ENCODE data around the gene RNF220.
"Not testable (repeated sequence)": the region's sequence is repeated elsewhere in the genome, so short reads cannot be mapped to it uniquely, and the experiment has no call there.

The RNF220 gene

GRCh38 chr1:44553771-44554170 is 148.7 kb downstream of the RNF220 start:
- DNase-seq = no peak

DNA sequence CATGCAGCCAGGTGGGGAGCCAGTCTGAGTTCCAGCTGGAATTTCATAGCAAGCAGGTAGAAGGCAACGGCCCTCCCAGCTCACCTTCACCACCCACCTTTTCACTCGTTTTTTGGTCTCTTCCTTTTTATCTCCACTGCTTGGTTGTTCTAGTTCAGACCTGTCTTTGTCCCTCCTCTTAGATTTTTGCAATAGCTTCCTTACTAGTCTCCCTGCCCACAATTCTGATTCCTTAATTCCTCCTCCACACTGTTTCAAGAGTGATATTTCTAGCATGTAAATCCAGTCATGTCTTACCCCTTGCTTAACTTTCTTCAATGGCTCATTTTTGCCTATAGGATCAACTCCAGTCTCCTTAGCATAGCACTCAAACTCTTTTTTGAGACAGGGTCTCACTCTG is 149.7 kb downstream of the RNF220 start:
- no peak for DNase-seq

GRCh38 chr1:44557778-44558177 is 152.7 kb downstream of the RNF220 start:
- no peak for DNase-seq

GRCh38 chr1:44558883-44559282 is 153.8 kb downstream of the RNF220 start:
- no peak for DNase-seq

DNA sequence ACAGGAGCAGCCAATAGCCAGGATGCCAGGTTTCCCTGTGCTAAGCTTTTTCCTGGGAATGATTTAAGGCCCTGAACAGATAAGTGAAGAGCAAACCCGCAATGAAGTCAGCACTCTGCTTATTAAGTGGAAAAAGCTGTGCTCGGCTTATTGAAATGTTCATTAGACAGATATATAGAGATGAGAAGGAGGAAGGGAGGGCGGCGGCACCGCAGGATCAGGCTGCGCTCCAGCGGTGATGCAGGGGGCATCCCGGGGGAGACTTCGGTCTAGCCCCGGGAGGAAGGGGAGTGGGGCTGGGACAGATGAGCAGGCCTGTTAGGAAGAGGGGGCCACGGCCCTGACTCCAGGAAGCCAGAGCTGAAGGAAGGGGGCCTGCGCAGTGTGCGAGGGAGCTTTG is 154.3 kb downstream of the RNF220 start:
- DNase-seq = no peak

DNA sequence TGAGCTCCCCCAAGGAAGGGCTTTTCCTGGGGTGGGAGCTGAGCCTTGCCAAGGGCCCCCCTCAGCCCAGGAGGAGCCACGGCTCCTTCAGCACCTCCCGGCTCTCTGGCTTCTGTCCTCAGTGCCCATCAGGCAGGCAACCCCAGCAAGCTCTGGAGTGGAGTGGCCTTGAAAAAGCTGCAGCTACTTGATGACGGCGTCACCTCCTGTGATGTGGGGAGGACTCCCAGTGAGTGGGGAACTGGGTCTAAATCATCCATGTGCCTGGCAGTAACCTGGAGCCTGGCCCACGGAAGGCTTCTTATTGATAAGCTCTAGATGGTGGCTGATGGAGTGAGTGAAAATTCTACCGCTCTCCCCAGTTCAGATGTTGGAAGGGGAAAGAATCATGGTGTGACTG is 154.9 kb downstream of the RNF220 start:
- no peak for DNase-seq

- DNase-seq = not testable (repeated sequence)
Observed at GRCh38 chr1:44560696-44561095, 155.6 kb downstream of the RNF220 start.

GRCh38 chr1:44565259-44565750 is 160.2 kb downstream of the RNF220 start:
- DNase-seq = no peak

GRCh38 chr1:44565833-44566232 is 160.8 kb downstream of the RNF220 start:
- no peak for DNase-seq

GRCh38 chr1:44566281-44567046 is 161.4 kb downstream of the RNF220 start:
- no peak for DNase-seq

DNA sequence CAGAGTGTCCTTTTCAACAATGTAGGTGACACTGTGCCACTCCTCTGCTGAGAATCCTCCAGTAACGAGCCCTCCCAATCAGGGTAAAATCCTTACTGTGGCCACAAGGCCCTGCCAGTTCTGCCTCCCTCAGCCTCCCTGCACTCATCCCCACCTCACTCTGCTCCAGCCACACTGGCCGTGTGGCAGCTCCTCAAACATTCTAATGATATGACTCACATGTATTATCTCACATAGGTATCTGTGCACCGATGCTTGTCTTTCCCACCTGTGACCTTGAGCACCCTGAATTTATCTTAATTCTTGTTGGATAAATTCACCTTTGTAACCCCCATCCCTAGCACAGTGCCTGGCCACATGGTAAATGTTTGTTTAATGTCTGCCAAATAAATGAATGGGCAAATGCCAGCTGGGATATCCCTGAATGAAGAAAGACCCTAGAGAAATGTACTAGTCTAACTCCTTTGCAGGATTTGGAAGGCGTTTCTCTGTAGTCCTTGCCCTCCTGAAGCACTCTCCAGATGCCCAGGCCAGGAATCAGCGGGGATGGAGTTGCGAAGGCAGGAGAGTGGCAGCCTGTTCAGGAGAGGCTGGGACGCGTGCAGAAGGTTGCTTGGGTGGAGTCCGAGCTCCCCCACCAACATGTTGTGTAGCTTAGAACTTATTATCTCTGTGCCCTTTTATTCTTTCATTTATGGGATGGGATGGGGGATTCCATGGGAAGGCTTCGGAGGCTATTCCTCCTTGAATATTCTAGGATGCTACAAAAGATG is 163.3 kb downstream of the RNF220 start:
- DNase-seq = no peak

DNA sequence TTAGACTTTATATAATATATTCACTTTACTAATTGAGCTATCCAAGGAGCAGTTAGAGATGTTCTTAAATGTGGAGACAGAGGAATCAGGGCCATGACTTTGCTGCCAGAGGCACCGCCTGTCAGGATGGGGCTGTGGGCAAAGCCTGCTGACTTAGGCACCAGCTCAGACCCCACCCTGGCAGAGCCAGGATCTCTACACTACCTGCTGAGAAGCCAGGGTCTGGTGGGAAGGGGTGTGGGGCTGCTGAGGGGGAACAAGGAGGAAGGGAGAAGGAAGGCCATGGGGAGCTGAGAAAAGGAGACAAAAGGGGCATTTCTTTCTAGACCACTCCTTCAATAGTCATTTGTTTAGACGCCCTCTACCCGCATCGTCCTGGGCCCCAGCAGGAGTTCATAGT is 164.4 kb downstream of the RNF220 start:
- DNase-seq = no peak

- DNase-seq = no peak
Observed at GRCh38 chr1:44571712-44572571, 166.9 kb downstream of the RNF220 start.

- DNase-seq = no peak
Observed at GRCh38 chr1:44572572-44572879, 167.5 kb downstream of the RNF220 start.

- DNase-seq = no peak
Observed at GRCh38 chr1:44575396-44575795, 170.3 kb downstream of the RNF220 start.

- DNase-seq = no peak
Observed at GRCh38 chr1:44576456-44577150, 171.5 kb downstream of the RNF220 start.

GRCh38 chr1:44581205-44581604 is 176.2 kb downstream of the RNF220 start:
- DNase-seq = no peak

DNA sequence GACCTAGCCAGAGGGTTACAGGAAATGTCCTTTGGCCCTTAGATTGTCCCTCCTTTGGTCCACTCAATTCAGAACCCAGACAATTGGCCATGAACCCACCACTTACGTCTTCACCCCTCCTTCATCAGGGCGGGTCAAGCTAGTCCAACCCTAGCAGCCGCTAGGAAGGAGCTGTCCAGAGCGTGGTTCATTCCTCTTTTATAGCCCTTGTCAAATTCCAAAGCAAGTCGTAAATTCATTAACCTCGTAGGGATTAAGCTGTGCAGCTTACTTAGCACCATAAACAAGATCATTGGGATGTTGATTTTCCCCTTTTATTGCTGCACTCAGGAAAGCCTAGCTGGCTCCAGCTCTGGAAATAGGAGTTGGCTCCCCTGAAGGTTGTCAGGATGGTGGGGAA is 179.1 kb downstream of the RNF220 start:
- no peak for DNase-seq

GRCh38 chr1:44585315-44585920 is 180.4 kb downstream of the RNF220 start:
- DNase-seq = no peak

- no peak for DNase-seq
Observed at GRCh38 chr1:44587796-44588460, 182.9 kb downstream of the RNF220 start.

DNA sequence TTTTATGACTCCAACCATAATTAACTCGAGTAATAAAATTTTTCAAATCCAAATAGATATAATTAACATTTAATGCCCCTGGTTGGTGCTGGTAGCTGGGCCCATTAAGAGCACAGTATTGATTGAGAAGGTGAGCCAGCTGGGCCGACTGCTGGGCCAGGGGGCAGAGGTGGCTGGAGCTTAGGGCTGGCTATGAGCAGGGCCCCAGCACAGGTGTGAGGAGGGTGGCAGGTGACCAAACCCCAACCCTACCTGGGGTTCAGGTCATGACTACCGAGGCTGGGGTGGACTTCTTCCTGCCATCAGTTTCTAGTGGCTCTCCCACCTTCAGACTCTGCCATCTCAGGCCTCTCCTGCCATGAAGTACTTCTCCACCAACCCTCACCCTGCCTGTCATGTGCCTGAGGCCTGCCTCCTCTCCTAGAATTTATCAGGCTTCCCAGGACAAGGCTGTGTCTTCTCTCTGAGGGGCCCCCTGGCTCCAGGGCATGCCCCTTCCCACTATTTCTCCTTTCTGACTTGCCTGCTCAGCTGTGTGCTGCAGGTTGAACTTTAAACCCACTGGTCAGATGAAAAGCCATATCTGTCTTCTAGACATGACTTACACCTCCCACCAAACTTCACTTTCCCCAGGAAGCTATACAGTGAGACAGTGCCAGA is 183.6 kb downstream of the RNF220 start:
- no peak for DNase-seq
